Neural cell (in vitro differentiated cells): ENCODE results near the gene SLC49A4. TPM values are rescaled to one million over a fixed set of nuclear protein-coding genes. Genes with fewer than 3 reads are reported as not detected.

Experiments
- H2AFZ ChIP-seq: fragments of 200-600, 300-800 bp; sonication (generic), shearing (Covaris generic); 2 replicates; pipeline ENCODE4 v1.6.0; 2014; ENCODE audit warnings: low read depth, mild to moderate bottlenecking, antibody characterized with exemption, low read length, moderate library complexity
- H3F3A ChIP-seq: fragments of 200-600 bp; shearing (Covaris generic); 2 replicates; pipeline ENCODE4 v1.6.1; 2016; ENCODE audit warnings: mild to moderate bottlenecking, moderate library complexity, mixed read lengths, antibody characterized with exemption, low read length; ENCODE audit not compliant: insufficient read depth, poor library complexity, severe bottlenecking
- H3K27ac ChIP-seq: fragments of 200-600, 300-800 bp; sonication (generic), shearing (Covaris generic); 2 replicates; pipeline ENCODE4 v1.5.1; 2014; ENCODE audit warnings: mild to moderate bottlenecking, low read length, moderate library complexity
- H3K27me3 ChIP-seq: fragments of 300-800, 200-600 bp; sonication (generic), shearing (Covaris generic); 2 replicates; pipeline ENCODE4 v1.6.0; 2014; ENCODE audit warnings: mild to moderate bottlenecking, low read depth, low read length, moderate library complexity; ENCODE audit not compliant: insufficient read depth
- H3K36me3 ChIP-seq: fragments of 300-800, 200-600 bp; sonication (generic), shearing (Covaris generic); 2 replicates; pipeline ENCODE4 v1.5.1; 2014; ENCODE audit warnings: mild to moderate bottlenecking, antibody characterized with exemption, low read length, moderate library complexity; ENCODE audit not compliant: insufficient read depth
- H3K4me2 ChIP-seq: fragments of 300-800, 200-600 bp; sonication (generic), shearing (Covaris generic); 2 replicates; pipeline ENCODE4 v1.6.0; 2014; ENCODE audit warnings: mild to moderate bottlenecking, low read length
- H3K4me3 ChIP-seq: fragments of 300-800, 200-600 bp; sonication (generic), shearing (Covaris generic); 2 replicates; pipeline ENCODE4 v1.5.1; 2014; ENCODE audit warnings: mild to moderate bottlenecking, low read length, moderate library complexity
- H3K79me2 ChIP-seq: fragments of 200-600 bp; shearing (Covaris generic); replicated peaks from 2 replicates; pipeline ENCODE4 v1.6.0; 2014; ENCODE audit warnings: mild to moderate bottlenecking, low read length, moderate library complexity; ENCODE audit not compliant: insufficient read depth
- H3K9ac ChIP-seq: fragments of 300-800, 200-600 bp; sonication (generic), shearing (Covaris generic); 2 replicates; pipeline ENCODE4 v1.6.1; 2016; ENCODE audit warnings: mild to moderate bottlenecking, low read length, mixed read lengths
- H3K9me2 ChIP-seq: fragments of 200-600 bp; shearing (Covaris generic); 2 replicates; pipeline ENCODE4 v1.6.1; 2016; ENCODE audit warnings: mild to moderate bottlenecking, low read length, mixed read lengths; ENCODE audit not compliant: insufficient read depth
- H3K9me3 ChIP-seq: fragments of 200-600, 300-800 bp; sonication (generic), shearing (Covaris generic); 2 replicates; pipeline ENCODE4 v1.6.1; 2016; ENCODE audit warnings: mild to moderate bottlenecking, mixed run types, low read length, moderate library complexity, mixed read lengths
- H4K20me1 ChIP-seq: fragments of 200-600 bp; shearing (Covaris generic); 2 replicates; pipeline ENCODE4 v1.6.1; 2016; ENCODE audit warnings: mild to moderate bottlenecking, mixed run types; ENCODE audit not compliant: insufficient read depth
- EP300 ChIP-seq: fragments of 450-650 bp; conservative IDR thresholded peaks from 2 replicates; pipeline ENCODE4 v1.6.1; 2014; ENCODE audit warnings: antibody characterized with exemption, mild to moderate bottlenecking, moderate library complexity; ENCODE audit not compliant: poor library complexity, severe bottlenecking
- EZH2 ChIP-seq: fragments of 200-600, 300-800 bp; shearing (Covaris generic), sonication (generic); IDR thresholded peaks from 2 replicates; pipeline ENCODE4 v1.6.1; 2014; ENCODE audit warnings: antibody characterized with exemption, low read length, borderline replicate concordance, mild to moderate bottlenecking; ENCODE audit not compliant: insufficient read depth, poor library complexity, severe bottlenecking
- MXI1 ChIP-seq: fragments of 450-650 bp; conservative IDR thresholded peaks from 2 replicates; pipeline ENCODE4 v1.6.1; 2014; ENCODE audit warnings: antibody characterized with exemption, mild to moderate bottlenecking; ENCODE audit not compliant: poor library complexity, severe bottlenecking
- POLR2AphosphoS5 ChIP-seq: IDR thresholded peaks from 2 replicates; pipeline ENCODE4 v1.6.1; 2012
- RAD21 ChIP-seq: fragments of 450-650 bp; conservative IDR thresholded peaks from 2 replicates; pipeline ENCODE4 v1.6.1; 2014; ENCODE audit warnings: antibody characterized with exemption, mild to moderate bottlenecking, moderate library complexity
- SMC3 ChIP-seq: fragments of 450-650 bp; conservative IDR thresholded peaks from 2 replicates; pipeline ENCODE4 v1.6.1; 2014; ENCODE audit warnings: antibody characterized with exemption, mild to moderate bottlenecking, moderate library complexity; ENCODE audit not compliant: poor library complexity
- TAF1 ChIP-seq: IDR thresholded peaks from 2 replicates; pipeline ENCODE4 v1.6.1; 2012; ENCODE audit warnings: low read depth
- polyA plus RNA-seq: library from polyadenylated mRNA; depleted of rRNA; stranded (reverse); fragments of >200 nt; gene quantifications from 2 replicates; pipeline ENCODE4 v1.2.3, GENCODE V29; 2014
- TF ChIP-seq, protein P1 (sequence below): fragments of 450-650 bp; IDR thresholded peaks from 2 replicates; pipeline ENCODE4 v1.5.1; 2014; ENCODE audit warnings: antibody characterized with exemption, mild to moderate bottlenecking, moderate library complexity; ENCODE audit not compliant: poor library complexity, severe bottlenecking
- TF ChIP-seq, protein P2 (sequence below): IDR thresholded peaks from 2 replicates; pipeline ENCODE4 v1.6.1; 2012; ENCODE audit warnings: borderline replicate concordance

The SLC49A4 gene
- polyA plus RNA-seq, 1 donor from 2014 or later = 16.2 TPM

DNA sequence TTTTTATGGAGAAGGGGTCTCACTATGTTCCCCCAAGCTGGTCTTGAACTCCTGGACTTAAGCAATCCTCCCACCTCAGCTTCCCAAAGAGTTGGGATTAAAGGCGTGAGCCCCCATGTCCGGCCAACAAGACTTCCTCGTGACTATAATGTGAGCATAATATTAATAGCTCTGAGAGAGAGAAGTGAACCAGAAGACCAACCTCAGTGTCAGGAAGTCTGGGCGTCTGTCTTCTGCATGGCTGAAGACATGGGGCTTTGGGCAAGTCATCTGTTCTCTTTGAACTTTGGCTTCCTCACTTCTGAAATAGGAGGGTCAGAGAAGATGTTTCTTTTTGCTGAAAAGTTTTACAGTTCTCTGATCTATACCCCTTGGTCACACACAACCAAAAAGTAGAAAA is 92.1 kb downstream of the SLC49A4 start:
- Histone ChIP-seq H3K27me3 (no peaks in the 10 kb centered on the region), H3K9me2 (no peaks in the 10 kb centered on the region), H3K36me3 (no peaks in the 10 kb centered on the region), H3K9ac (no peak overlapping the region), H3K27ac (no peak overlapping the region), H3K9me3 (no peaks in the 10 kb centered on the region), H3K4me3 (no peak overlapping the region), H3F3A (no peaks in the 10 kb centered on the region), H3K79me2 (no peaks in the 10 kb centered on the region), H2AFZ (no peak overlapping the region), H4K20me1 (no peaks in the 10 kb centered on the region), H3K4me2 (no peak overlapping the region)
- TF ChIP-seq TAF1 (no peak), RAD21 (no peak), MXI1 (no peak), EP300 (no peak), EZH2 (no peak), SMC3 (no peak), POLR2AphosphoS5 (no peak)
- TF ChIP-seq, protein P1, sequence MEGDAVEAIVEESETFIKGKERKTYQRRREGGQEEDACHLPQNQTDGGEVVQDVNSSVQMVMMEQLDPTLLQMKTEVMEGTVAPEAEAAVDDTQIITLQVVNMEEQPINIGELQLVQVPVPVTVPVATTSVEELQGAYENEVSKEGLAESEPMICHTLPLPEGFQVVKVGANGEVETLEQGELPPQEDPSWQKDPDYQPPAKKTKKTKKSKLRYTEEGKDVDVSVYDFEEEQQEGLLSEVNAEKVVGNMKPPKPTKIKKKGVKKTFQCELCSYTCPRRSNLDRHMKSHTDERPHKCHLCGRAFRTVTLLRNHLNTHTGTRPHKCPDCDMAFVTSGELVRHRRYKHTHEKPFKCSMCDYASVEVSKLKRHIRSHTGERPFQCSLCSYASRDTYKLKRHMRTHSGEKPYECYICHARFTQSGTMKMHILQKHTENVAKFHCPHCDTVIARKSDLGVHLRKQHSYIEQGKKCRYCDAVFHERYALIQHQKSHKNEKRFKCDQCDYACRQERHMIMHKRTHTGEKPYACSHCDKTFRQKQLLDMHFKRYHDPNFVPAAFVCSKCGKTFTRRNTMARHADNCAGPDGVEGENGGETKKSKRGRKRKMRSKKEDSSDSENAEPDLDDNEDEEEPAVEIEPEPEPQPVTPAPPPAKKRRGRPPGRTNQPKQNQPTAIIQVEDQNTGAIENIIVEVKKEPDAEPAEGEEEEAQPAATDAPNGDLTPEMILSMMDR = no peak
- TF ChIP-seq, protein P2, sequence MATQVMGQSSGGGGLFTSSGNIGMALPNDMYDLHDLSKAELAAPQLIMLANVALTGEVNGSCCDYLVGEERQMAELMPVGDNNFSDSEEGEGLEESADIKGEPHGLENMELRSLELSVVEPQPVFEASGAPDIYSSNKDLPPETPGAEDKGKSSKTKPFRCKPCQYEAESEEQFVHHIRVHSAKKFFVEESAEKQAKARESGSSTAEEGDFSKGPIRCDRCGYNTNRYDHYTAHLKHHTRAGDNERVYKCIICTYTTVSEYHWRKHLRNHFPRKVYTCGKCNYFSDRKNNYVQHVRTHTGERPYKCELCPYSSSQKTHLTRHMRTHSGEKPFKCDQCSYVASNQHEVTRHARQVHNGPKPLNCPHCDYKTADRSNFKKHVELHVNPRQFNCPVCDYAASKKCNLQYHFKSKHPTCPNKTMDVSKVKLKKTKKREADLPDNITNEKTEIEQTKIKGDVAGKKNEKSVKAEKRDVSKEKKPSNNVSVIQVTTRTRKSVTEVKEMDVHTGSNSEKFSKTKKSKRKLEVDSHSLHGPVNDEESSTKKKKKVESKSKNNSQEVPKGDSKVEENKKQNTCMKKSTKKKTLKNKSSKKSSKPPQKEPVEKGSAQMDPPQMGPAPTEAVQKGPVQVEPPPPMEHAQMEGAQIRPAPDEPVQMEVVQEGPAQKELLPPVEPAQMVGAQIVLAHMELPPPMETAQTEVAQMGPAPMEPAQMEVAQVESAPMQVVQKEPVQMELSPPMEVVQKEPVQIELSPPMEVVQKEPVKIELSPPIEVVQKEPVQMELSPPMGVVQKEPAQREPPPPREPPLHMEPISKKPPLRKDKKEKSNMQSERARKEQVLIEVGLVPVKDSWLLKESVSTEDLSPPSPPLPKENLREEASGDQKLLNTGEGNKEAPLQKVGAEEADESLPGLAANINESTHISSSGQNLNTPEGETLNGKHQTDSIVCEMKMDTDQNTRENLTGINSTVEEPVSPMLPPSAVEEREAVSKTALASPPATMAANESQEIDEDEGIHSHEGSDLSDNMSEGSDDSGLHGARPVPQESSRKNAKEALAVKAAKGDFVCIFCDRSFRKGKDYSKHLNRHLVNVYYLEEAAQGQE = no peak

DNA sequence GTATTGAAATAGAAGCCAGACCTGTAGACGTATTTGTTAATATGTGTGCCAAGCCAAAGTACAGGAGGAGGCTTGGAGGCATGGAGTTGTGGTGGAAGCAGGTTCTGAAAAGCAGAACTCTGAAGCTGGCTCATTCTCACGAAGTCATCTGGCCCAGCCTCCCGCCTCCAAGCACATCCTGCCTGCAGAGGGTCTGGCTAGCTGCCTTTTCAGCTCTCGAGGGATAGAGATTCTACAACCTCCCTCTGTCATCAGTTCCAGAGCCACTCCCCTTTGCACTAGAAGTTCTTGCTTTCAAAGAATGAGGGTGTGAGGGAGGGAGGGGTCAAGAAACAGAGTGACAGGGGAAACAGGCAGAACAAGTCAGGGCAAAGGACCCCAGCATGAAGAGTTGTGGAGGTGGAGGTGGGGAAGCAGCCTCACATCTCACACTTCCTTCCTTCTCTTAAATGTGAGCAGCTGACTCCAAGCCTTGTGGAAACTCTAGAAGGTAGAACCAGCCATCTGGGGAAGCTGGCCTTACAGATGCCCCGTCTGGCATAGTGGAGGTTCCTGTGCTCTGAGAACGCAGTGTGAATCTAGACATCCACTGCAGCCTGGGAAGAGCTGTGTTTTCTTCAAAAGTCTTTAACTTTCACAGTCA is 95.3 kb downstream of the SLC49A4 start:
- no peak overlapping the region for H3K27ac ChIP-seq
- no peaks in the 10 kb centered on the region for H3F3A ChIP-seq
- no peak for TF ChIP-seq EZH2
- TF ChIP-seq EP300 = no peak
- TF ChIP-seq, protein P1 = no peak
- TF ChIP-seq, protein P2 = no peak
- no peak for TF ChIP-seq RAD21
- TF ChIP-seq POLR2AphosphoS5 = no peak
- no peak for TF ChIP-seq TAF1
- TF ChIP-seq SMC3 = no peak
- TF ChIP-seq MXI1 = no peak
- no peak overlapping the region for H2AFZ ChIP-seq
- H3K36me3 ChIP-seq = no peaks in the 10 kb centered on the region
- H3K4me3 ChIP-seq = no peak overlapping the region
- H3K9ac ChIP-seq = no peak overlapping the region
- H3K79me2 ChIP-seq = no peaks in the 10 kb centered on the region
- no peak overlapping the region for H3K4me2 ChIP-seq
- no peaks in the 10 kb centered on the region for H4K20me1 ChIP-seq
- H3K27me3 ChIP-seq = no peaks in the 10 kb centered on the region
- no peaks in the 10 kb centered on the region for H3K9me2 ChIP-seq
- H3K9me3 ChIP-seq = no peaks in the 10 kb centered on the region
